GM19238 (cell line): ENCODE measurements around the gene CPT1C.
"Not testable (repeated sequence)": the region's sequence is repeated elsewhere in the genome, so short reads cannot be mapped to it uniquely, and the experiment has no call there.

Experiments
- DNase-seq: peaks from one replicate; pipeline ENCODE4 v3.0.0; 2011; ENCODE audit warnings: low spot score; ENCODE audit not compliant: insufficient read length

CPT1C gene

GRCh38 chr19:49704888-49705642, 14.1 kb downstream of the CPT1C start:
- no peak for DNase-seq

- DNase-seq, result no peak
These were observed 15.0 kb downstream of the CPT1C start for GRCh38 chr19:49705919-49706318.

- no peak for DNase-seq
These were observed 19.5 kb downstream of the CPT1C start for GRCh38 chr19:49710372-49710951.

GRCh38 chr19:49712397-49712859, 21.5 kb downstream of the CPT1C start:
- DNase-seq, result no peak

- no peak for DNase-seq
These were observed 22.4 kb downstream of the CPT1C start for GRCh38 chr19:49713236-49713845.

- DNase-seq, result no peak
These were observed 25.2 kb downstream of the CPT1C start for GRCh38 chr19:49716154-49716553.

GRCh38 chr19:49718511-49718910, 27.6 kb downstream of the CPT1C start:
- DNase-seq, result no peak

GRCh38 chr19:49718991-49719390, 28.1 kb downstream of the CPT1C start:
- no peak for DNase-seq

- DNase-seq, result not testable (repeated sequence)
These were observed 28.5 kb downstream of the CPT1C start for GRCh38 chr19:49719420-49719819.

- no peak for DNase-seq
These were observed 36.5 kb downstream of the CPT1C start for GRCh38 chr19:49727217-49728030.

- DNase-seq, result no peak
These were observed 39.2 kb downstream of the CPT1C start for GRCh38 chr19:49730166-49730565.

GRCh38 chr19:49738268-49738667, 47.4 kb downstream of the CPT1C start:
- no peak for DNase-seq

GRCh38 chr19:49739098-49739497, 48.2 kb downstream of the CPT1C start:
- no peak for DNase-seq

- DNase-seq, result no peak
These were observed 49.0 kb downstream of the CPT1C start for GRCh38 chr19:49739933-49740332.

GRCh38 chr19:49741210-49741844, 50.4 kb downstream of the CPT1C start:
- no peak for DNase-seq

GRCh38 chr19:49744946-49745381, 54.0 kb downstream of the CPT1C start:
- DNase-seq, result no peak

GRCh38 chr19:49746206-49746958, 55.5 kb downstream of the CPT1C start:
- DNase-seq, result no peak

GRCh38 chr19:49749055-49749716, 58.3 kb downstream of the CPT1C start:
- DNase-seq, result no peak

GRCh38 chr19:49749771-49750170, 58.9 kb downstream of the CPT1C start:
- no peak for DNase-seq

- no peak for DNase-seq
These were observed 61.8 kb downstream of the CPT1C start for GRCh38 chr19:49752701-49753100.
